Thoracic aorta (tissue), 2 donors: ENCODE results near the gene SPTLC1. TPM values are rescaled to one million over a fixed set of nuclear protein-coding genes. Genes with fewer than 3 reads are reported as not detected.
"Not testable (repeated sequence)": the region's sequence is repeated elsewhere in the genome, so short reads cannot be mapped to it uniquely, and the experiment has no call there.

Experiments
- ATAC-seq: fragments of 150-250 bp; one replicate; pipeline ENCODE4 v1.8.0; 2017; ENCODE audit warnings: low read depth; ENCODE audit not compliant: insufficient number of reproducible peaks, low FRiP score
- DNase-seq: peaks from one replicate; pipeline ENCODE4 v3.0.0-alpha.2; 2020; ENCODE audit warnings: low spot score
- H3K27ac ChIP-seq, 2 donors: fragments of 200-600 bp; sonication (generic); 1 replicate in 1 of 2; 2 replicates in 1 of 2; pipeline ENCODE4 v1.5.1; 2016; ENCODE audit warnings: mild to moderate bottlenecking in 2 of 2, moderate library complexity in 2 of 2
- H3K27me3 ChIP-seq: fragments of 200-600 bp; sonication (generic); replicated peaks from 2 replicates; pipeline ENCODE4 v1.6.0; 2016; ENCODE audit warnings: mild to moderate bottlenecking; ENCODE audit not compliant: insufficient read depth
- H3K36me3 ChIP-seq: fragments of 200-600 bp; sonication (generic); one replicate; pipeline ENCODE4 v1.5.1; 2016
- H3K4me1 ChIP-seq, 2 donors: fragments of 200-600 bp; sonication (generic); 1 replicate in 1 of 2; 2 replicates in 1 of 2; pipeline versions ENCODE4 v1.5.1 to v1.6.0; 2016; ENCODE audit warnings: low read depth in 2 of 2, mild to moderate bottlenecking in 1 of 2; ENCODE audit not compliant: control insufficient read depth in 1 of 2
- H3K4me3 ChIP-seq: fragments of 200-600 bp; sonication (generic); 2 replicates; pipeline ENCODE4 v1.5.1; 2016; ENCODE audit warnings: mild to moderate bottlenecking
- H3K9me3 ChIP-seq: fragments of 200-600 bp; sonication (generic); 2 replicates; pipeline ENCODE4 v1.5.1; 2016
- total RNA-seq, 2 donors: library from RNA; depleted of rRNA; stranded (reverse); fragments of >200 nt; gene quantifications; one replicate each; pipeline versions ENCODE4 v1.1.0 to v1.2.3, GENCODE V29; 2016
- TF ChIP-seq, protein P1 (sequence below): fragments of 200-600 bp; sonication (generic); IDR thresholded peaks from one replicate; pipeline ENCODE4 v1.5.1; 2019; ENCODE audit warnings: antibody characterized with exemption

SPTLC1 gene
- total RNA-seq, 2 donors from 2014 or later, result 45.6 to 74.7 TPM

DNA sequence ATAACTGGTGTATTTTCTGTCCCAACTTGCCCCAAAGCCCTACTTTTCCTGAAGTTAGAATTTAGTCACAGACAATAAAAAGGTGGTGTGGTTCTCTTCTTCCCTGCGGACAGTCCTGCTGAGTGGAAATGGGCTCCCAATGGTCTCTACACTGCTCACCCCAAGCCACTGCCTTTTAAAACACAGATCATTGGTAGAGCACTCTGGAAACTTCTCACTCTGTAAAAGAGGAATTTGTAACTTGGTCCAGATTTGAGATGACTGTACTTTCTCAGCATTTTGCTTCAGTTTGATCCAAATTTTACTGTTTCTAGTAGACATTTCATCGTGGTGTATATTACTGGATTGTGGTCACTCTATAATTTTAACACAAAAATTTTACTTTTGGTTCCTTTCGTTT lies 84.8 kb downstream of the SPTLC1 start:
- H3K27ac ChIP-seq, result no peak overlapping the region
- H3K4me3 ChIP-seq, result no peak overlapping the region
- H3K9me3 ChIP-seq, result no peaks in the 10 kb centered on the region
- no peaks in the 10 kb centered on the region for H3K27me3 ChIP-seq
- H3K36me3 ChIP-seq, result peaks cover 20% of the 10 kb centered on the region
- ATAC-seq (no peak), DNase-seq (no peak)
- no peaks in the 10 kb centered on the region for H3K4me1 ChIP-seq
- TF ChIP-seq, protein P1, sequence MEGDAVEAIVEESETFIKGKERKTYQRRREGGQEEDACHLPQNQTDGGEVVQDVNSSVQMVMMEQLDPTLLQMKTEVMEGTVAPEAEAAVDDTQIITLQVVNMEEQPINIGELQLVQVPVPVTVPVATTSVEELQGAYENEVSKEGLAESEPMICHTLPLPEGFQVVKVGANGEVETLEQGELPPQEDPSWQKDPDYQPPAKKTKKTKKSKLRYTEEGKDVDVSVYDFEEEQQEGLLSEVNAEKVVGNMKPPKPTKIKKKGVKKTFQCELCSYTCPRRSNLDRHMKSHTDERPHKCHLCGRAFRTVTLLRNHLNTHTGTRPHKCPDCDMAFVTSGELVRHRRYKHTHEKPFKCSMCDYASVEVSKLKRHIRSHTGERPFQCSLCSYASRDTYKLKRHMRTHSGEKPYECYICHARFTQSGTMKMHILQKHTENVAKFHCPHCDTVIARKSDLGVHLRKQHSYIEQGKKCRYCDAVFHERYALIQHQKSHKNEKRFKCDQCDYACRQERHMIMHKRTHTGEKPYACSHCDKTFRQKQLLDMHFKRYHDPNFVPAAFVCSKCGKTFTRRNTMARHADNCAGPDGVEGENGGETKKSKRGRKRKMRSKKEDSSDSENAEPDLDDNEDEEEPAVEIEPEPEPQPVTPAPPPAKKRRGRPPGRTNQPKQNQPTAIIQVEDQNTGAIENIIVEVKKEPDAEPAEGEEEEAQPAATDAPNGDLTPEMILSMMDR, result no peak

DNA sequence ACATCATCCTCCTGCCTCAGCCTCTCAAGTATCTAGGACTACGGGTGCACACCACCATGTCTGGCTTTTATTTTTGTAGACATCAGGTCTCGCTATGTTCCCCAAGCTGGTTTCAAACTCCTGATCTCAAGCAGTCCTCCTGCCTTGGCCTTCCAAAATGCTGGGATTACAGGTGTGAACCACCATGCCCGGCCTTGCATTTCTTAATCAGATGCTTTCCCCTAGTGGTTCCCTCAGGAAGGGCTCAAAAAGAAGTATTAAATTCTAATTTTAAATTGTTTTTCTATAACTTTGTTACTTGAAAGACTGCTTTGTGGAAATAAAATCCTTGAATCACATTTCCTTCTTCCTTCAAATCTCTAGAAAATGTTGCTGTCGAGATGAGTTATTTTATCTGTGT lies 85.7 kb downstream of the SPTLC1 start:
- ATAC-seq (no peak), DNase-seq (no peak)
- Histone ChIP-seq H3K4me3 (no peak overlapping the region), H3K27ac (no peak overlapping the region), H3K27me3 (no peaks in the 10 kb centered on the region), H3K9me3 (no peaks in the 10 kb centered on the region), H3K36me3 (peaks cover 16% of the 10 kb centered on the region), H3K4me1 (no peaks in the 10 kb centered on the region)
- TF ChIP-seq, protein P1, result no peak

DNA sequence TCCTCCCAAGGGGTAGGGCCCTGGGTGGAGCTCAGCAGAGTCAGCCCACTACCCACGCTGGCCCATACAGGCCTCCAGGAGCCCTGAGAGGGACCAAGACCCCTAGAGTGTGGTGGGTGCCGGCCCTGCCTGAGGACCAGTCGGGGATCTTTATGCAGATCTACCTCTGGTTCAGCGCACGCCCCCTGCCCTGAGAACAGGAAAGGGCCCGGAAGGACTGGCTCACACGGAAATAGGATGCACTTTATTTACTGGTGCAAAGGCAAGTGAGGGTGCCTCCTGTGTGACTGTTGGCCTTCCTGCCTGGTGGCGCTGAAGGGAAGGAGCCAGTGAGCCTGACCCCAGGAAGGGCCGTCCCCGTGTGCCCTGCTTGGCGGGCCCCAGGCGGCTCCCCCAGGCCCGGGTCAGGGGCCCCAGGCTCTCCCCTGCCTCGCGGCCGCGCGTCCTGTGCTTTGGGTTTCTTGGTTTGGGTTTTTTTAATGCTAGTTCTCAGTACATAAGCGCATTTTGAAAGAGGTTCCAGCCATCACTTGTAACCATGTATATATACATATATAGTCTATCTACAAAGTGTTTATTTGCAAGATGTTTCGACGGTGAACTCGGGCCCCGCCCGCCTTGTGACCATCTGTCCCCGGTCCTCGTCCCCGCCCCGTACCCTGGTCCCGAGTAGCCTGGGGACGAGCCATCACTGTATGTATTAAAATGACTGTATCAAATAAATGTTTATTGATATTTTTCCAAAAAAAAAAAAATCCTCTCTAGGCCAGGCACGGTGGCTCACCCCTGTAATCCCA lies 88.8 kb downstream of the SPTLC1 start:
- no peak for ATAC-seq
- TF ChIP-seq, protein P1, result no peak

DNA sequence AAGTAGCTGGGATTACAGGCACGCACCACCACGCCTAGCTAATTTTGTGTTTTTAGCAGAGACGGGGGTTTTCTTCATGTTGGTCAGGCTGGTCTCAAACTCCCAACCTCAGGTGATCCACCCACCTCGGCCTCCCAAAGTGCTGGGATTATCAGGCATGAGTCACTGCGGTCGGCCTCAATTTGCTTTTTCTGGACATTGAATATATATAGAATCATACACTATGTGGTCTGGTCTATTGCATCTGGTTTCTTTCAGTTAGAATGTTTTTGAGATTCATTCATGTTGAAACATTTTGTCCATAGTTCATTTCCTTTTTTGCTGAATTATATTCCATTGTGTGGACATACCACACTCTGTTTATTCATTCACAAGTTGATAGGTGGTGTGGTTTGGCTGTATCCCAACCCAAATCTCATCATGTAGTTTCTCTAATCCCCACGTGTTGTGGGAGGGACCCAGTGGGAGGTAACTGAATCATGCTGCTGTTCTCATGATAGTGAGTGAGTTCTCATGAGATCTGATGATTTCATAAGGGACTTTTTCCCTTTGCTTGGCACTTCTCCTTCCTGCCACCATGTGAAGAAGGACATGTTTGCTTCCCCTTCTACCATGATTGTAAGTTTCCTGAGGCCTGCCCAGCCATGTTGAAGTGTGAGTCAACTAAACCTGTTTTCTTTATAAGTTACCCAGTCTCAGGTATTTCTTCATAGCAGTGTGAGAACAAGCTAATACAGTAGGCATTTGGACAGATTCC lies 93.2 kb downstream of the SPTLC1 start:
- H3K27me3 ChIP-seq, H3K36me3 ChIP-seq, H3K4me1 ChIP-seq, DNase-seq, H3K4me3 ChIP-seq, ATAC-seq, H3K27ac ChIP-seq, H3K9me3 ChIP-seq: not testable (repeated sequence)

More for the DNA sequence above, 88.8 kb downstream of the SPTLC1 start:
- no peaks in the 10 kb centered on the region for H3K36me3 ChIP-seq
- no peak for DNase-seq
- H3K4me1 ChIP-seq, result no peaks in the 10 kb centered on the region
- H3K9me3 ChIP-seq, result no peaks in the 10 kb centered on the region
- H3K4me3 ChIP-seq, result no peak overlapping the region
- no peaks in the 10 kb centered on the region for H3K27me3 ChIP-seq
- H3K27ac ChIP-seq, result no peak overlapping the region

DNA sequence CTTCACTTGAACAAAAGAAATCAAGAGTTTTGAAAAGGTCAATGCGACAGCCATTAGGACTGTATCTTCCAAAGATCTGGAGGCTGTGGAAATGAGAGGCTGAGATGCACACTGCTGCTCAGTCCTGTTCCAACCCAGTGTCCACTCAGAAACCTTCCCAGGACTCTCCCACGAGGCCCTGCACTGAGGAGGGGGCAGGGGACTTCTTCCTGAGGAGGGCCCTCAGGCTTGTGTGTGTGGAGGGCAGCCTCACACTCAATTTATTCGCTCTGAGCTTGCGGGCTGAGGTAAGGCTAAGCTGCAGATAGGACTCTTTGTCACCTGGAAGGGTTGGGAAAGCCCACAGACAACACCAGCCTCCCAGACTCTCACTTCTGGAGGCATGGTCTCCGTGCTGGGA lies 95.6 kb downstream of the SPTLC1 start:
- H3K4me3 ChIP-seq, result no peak overlapping the region
- TF ChIP-seq, protein P1, result no peak

More for the DNA sequence above, 95.6 kb downstream of the SPTLC1 start:
- H3K9me3 ChIP-seq, result no peaks in the 10 kb centered on the region
- ATAC-seq (no peak), DNase-seq (no peak)
- no peaks in the 10 kb centered on the region for H3K4me1 ChIP-seq
- no peaks in the 10 kb centered on the region for H3K27me3 ChIP-seq
- H3K27ac ChIP-seq, result no peak overlapping the region
- no peaks in the 10 kb centered on the region for H3K36me3 ChIP-seq
